SK-N-MC (cell line): ENCODE data around the gene SLC5A4.

ENCODE experiments used
- EZH2 ChIP-seq: fragments of 200-600 bp; sonication (generic); IDR thresholded peaks from one replicate; pipeline ENCODE4 v1.6.1; 2017; ENCODE audit warnings: antibody characterized with exemption
- FOXP2 ChIP-seq: optimal IDR thresholded peaks from 2 replicates; pipeline ENCODE3; 2011; ENCODE audit warnings: mild to moderate bottlenecking, moderate library complexity; ENCODE audit not compliant: insufficient read depth; ENCODE audit errors: extremely low read length, control extremely low read depth
- POLR2AphosphoS5 ChIP-seq: IDR thresholded peaks from 2 replicates; pipeline ENCODE4 v1.6.1; 2012; ENCODE audit warnings: mild to moderate bottlenecking, low read depth, low read length, borderline replicate concordance

DNA sequence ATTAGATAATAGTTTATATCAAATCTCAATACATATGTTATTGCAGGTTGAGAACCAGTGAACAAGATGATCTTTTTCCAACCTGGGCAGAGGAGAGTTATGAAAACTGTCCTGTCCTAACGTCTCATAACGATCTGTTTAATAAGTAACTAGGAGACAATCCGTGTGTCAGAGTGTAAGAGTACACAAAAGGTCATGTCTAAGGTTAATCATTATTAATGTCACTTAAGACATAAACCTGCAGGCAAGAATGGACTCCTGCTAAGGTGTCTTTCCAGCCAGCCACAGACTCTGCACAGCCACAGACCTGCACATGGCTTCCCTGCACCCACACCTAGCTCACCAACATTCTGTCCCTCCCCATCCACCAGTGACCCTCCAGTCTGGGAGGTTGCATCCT, 10.1 kb downstream of the SLC5A4 start:
- TF ChIP-seq POLR2AphosphoS5 (no peak), EZH2 (no peak), FOXP2 (no peak)
